ENCODE results near the gene SUSD6.
A peak's percentile ranks its signal among the peaks of the same experiment; 100 is the strongest.

Gene SUSD6

DNA sequence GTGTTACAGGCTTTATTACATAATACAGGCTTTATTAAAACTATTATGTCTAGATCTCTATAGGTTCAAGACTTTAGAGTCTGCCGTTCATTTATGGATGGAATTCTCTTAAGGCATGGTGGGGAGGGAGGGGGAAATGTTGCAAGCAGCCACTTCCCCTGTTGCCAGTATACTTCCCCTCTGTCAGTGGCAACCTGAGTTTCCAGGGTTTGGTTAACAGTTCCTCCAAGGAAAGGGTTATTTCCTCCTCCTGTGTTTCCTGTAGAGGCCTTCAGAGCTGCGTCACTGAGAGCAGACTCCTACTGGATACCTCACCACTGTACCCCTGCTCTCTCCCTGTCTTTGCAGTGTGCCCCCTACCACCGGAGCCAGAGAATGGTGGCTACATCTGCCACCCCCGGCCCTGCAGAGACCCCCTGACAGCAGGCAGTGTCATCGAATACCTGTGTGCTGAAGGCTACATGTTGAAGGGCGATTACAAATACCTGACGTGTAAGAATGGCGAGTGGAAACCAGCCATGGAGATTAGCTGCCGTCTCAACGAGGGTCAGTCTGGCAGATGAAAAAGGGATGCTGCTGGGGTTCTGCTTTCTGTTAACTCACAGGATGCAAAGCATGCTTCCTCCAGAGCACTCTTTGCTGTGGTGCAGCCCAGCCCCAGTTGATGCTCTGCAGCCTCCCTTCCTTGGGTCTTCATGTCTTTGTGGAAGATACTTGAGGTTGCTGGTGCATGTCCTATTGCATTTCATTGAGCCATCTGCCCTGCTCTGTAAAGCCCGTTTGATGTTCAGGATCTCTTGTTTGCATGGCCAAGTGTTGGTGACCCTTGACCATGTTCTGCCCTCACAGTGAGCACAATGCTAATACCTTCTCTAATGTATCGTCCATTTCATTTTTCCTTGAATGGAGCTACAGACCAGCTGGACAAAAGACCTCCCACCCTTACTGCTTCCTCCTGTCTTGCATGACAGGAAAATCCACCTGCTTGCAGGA lies 91.9 kb downstream of the SUSD6 start:
- Mint-ChIP-seq H3K4me1 (ENCODE audit: low read depth) (peaks cover 63% of the 10 kb centered on the region), H3K27ac (peak overlapping the region; percentile 45), H3K27me3 (no peaks in the 10 kb centered on the region), H3K9me3 (no peaks in the 10 kb centered on the region), H3K36me3 (ENCODE audit: low read depth) (peaks cover 39% of the 10 kb centered on the region), H3K4me3 (peak overlapping the region; percentile 7)

- H3K4me1 Mint-ChIP-seq (ENCODE audit: low read depth) = peaks cover 53% of the 10 kb centered on the region
- H3K9me3 Mint-ChIP-seq = no peaks in the 10 kb centered on the region
- H3K27ac Mint-ChIP-seq = peak overlapping the region; percentile 11
- peaks cover 43% of the 10 kb centered on the region for H3K36me3 Mint-ChIP-seq (ENCODE audit: low read depth)
- no peak overlapping the region for H3K4me3 Mint-ChIP-seq
- no peaks in the 10 kb centered on the region for H3K27me3 Mint-ChIP-seq
Observed at GRCh38 chr14:69704319-69704718, 92.9 kb downstream of the SUSD6 start.

GRCh38 chr14:69705706-69706105 lies 94.3 kb downstream of the SUSD6 start:
- Mint-ChIP-seq H3K36me3 (ENCODE audit: low read depth) (peaks cover 52% of the 10 kb centered on the region), H3K27ac (peak overlapping the region; percentile 41), H3K27me3 (no peaks in the 10 kb centered on the region), H3K4me3 (no peak overlapping the region), H3K4me1 (ENCODE audit: low read depth) (peaks cover 40% of the 10 kb centered on the region), H3K9me3 (no peaks in the 10 kb centered on the region)

GRCh38 chr14:69708049-69708448 lies 96.7 kb downstream of the SUSD6 start:
- Mint-ChIP-seq H3K4me3 (no peak overlapping the region), H3K27me3 (no peaks in the 10 kb centered on the region), H3K36me3 (ENCODE audit: low read depth) (peaks cover 65% of the 10 kb centered on the region), H3K27ac (no peak overlapping the region), H3K9me3 (no peaks in the 10 kb centered on the region), H3K4me1 (ENCODE audit: low read depth) (peaks cover 29% of the 10 kb centered on the region)

GRCh38 chr14:69708586-69709560 lies 97.5 kb downstream of the SUSD6 start:
- H3K27me3 Mint-ChIP-seq = no peaks in the 10 kb centered on the region
- peaks cover 28% of the 10 kb centered on the region for H3K4me1 Mint-ChIP-seq (ENCODE audit: low read depth)
- peaks cover 66% of the 10 kb centered on the region for H3K36me3 Mint-ChIP-seq (ENCODE audit: low read depth)
- H3K9me3 Mint-ChIP-seq = no peaks in the 10 kb centered on the region
- no peak overlapping the region for H3K4me3 Mint-ChIP-seq
- no peak overlapping the region for H3K27ac Mint-ChIP-seq

DNA sequence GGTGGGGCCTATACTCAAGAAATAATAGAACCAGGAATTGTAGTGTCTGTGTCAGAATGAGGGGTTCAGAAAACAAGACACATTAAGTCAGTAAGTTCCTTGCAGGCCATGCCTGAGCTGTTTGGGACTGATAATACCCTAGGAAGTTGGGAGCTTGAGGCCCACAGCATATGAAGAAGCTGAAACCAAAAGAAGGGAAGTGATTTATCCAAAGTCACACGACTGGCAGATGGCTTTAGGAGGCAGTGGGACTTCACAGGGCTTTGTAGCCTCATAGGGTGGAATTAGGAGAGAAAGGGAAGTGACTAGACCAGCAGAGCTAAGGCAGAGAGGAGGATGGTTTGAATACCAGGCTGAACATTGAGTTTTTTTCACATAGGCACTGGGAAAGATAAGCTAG lies 99.0 kb downstream of the SUSD6 start:
- Mint-ChIP-seq H3K36me3 (ENCODE audit: low read depth) (peaks cover 71% of the 10 kb centered on the region), H3K27me3 (no peaks in the 10 kb centered on the region), H3K9me3 (no peaks in the 10 kb centered on the region), H3K4me1 (ENCODE audit: low read depth) (peaks cover 32% of the 10 kb centered on the region), H3K4me3 (no peak overlapping the region), H3K27ac (no peak overlapping the region)

DNA sequence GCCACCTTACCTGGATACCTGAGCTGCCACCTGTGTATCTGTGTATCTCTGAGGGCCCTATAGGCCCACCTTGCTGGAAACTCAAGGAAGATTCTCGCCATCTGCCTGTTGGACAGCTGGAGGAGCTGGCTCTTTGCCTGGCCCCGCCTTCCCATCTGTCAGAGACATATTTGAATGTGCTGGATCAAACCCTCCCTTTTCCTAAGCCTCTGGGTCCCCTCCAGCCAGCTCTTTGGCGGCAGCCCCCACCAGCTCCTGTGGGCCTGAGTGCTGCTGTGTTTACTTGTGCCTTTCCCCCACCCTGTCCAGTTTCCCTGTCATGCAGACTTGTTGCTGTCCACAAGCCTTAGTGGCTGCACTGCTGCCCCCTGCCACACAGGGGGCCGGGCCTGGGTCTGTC lies 99.7 kb downstream of the SUSD6 start:
- Mint-ChIP-seq H3K27me3 (no peaks in the 10 kb centered on the region), H3K4me3 (no peak overlapping the region), H3K36me3 (ENCODE audit: low read depth) (peaks cover 68% of the 10 kb centered on the region), H3K27ac (no peak overlapping the region), H3K9me3 (no peaks in the 10 kb centered on the region), H3K4me1 (ENCODE audit: low read depth) (peaks cover 33% of the 10 kb centered on the region)

DNA sequence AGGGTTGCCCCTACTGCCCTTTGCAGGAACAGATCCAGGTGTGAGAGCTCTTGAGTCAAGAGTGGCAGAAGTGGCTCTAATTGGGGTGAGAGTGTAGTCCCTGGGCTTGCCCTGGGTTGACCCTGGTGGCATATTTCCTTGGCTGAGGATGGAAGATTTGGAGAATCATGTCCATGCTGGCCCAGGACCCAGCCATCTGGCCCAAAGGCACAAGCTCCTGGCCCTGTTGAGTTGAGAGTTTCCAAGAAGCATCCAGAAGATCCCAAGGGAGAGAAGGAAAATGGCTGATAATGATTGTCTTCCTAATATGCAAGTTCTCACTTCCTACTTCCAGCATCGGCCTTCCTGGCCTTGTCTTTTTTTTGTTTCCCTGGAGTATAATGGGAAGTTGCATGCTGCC lies 100.1 kb downstream of the SUSD6 start:
- peak overlapping the region; percentile 17 for H3K27ac Mint-ChIP-seq
- peaks cover 67% of the 10 kb centered on the region for H3K36me3 Mint-ChIP-seq (ENCODE audit: low read depth)
- peaks cover 37% of the 10 kb centered on the region for H3K4me1 Mint-ChIP-seq (ENCODE audit: low read depth)
- no peaks in the 10 kb centered on the region for H3K27me3 Mint-ChIP-seq
- H3K9me3 Mint-ChIP-seq = no peaks in the 10 kb centered on the region
- H3K4me3 Mint-ChIP-seq = no peak overlapping the region

DNA sequence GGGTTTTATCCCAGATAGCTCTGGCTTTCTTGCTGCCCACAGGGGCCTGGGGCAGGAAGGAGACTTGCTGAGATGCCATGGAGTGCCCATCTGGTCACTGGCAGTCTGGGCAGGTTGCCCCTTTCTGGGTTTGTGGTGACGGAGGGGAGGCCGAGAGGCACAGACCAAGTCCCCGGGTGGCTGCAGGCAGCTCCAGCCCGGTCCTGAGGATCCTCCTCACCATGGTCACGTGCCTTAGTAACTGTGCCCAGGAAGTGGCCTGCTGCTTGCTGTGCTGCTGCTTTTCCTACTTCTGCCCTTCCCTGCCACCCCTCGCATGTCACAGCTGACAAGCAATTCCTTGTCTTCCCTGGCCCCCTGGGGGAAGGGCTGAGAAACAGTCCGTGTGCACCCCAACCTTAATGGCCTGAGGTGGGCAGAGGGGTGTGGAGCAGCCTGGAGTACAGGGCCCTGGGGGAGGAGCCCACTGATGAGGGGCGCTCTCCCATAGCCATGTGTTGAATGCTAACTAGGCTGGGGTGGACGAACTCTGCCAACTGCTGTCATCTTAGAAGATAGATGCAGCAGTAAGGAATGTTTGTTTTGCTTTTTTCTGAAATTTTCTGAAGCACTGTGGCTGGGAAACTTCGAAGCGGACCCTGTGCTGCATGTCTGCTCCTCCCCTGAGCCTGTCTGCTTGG lies 100.6 kb downstream of the SUSD6 start:
- H3K27ac Mint-ChIP-seq = no peak overlapping the region
- peaks cover 42% of the 10 kb centered on the region for H3K4me1 Mint-ChIP-seq (ENCODE audit: low read depth)
- H3K4me3 Mint-ChIP-seq = no peak overlapping the region
- peaks cover 61% of the 10 kb centered on the region for H3K36me3 Mint-ChIP-seq (ENCODE audit: low read depth)
- H3K9me3 Mint-ChIP-seq = no peaks in the 10 kb centered on the region
- H3K27me3 Mint-ChIP-seq = no peaks in the 10 kb centered on the region

- Mint-ChIP-seq H3K9me3 (no peaks in the 10 kb centered on the region), H3K36me3 (ENCODE audit: low read depth) (peaks cover 57% of the 10 kb centered on the region), H3K27me3 (no peaks in the 10 kb centered on the region), H3K27ac (peak overlapping the region; percentile 54), H3K4me1 (ENCODE audit: low read depth) (peaks cover 45% of the 10 kb centered on the region), H3K4me3 (no peak overlapping the region)
Observed at GRCh38 chr14:69712599-69713088, 101.2 kb downstream of the SUSD6 start.

DNA sequence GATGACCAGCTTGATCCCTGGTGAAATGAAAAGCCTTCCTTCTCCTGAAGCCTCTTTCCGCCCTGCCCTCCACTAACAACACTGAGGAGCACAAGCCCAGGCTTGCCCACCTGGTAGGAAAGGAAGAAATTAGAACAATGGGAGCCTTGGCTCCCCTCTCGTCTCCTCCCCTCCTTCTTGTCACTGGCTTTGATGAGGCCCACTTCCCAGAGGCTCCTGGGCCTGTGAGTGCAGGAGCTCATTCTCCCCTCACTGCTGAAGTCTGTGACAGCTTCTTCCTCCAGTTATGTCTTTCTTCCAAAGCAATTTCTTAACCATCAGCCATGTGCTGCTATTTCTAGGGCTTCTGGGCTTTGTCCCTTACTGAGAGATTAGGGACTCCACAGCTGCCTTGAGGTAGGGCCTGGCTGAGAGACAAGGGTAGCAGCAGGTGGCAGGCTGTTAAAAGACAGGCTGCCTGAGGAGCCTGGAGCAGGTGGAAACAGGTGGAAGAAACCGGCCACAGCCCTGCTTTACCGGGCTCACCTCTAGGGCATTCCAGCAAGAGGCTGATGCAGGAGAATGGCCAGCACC lies 101.9 kb downstream of the SUSD6 start:
- Mint-ChIP-seq H3K9me3 (no peaks in the 10 kb centered on the region), H3K27ac (peak overlapping the region; percentile 31), H3K4me3 (no peak overlapping the region), H3K36me3 (ENCODE audit: low read depth) (peaks cover 57% of the 10 kb centered on the region), H3K27me3 (no peaks in the 10 kb centered on the region), H3K4me1 (ENCODE audit: low read depth) (peaks cover 45% of the 10 kb centered on the region)

GRCh38 chr14:69713993-69714679 lies 102.7 kb downstream of the SUSD6 start:
- Mint-ChIP-seq H3K27ac (no peak overlapping the region), H3K27me3 (no peaks in the 10 kb centered on the region), H3K36me3 (ENCODE audit: low read depth) (peaks cover 55% of the 10 kb centered on the region), H3K9me3 (no peaks in the 10 kb centered on the region), H3K4me3 (no peak overlapping the region), H3K4me1 (ENCODE audit: low read depth) (peaks cover 45% of the 10 kb centered on the region)

- Mint-ChIP-seq H3K36me3 (ENCODE audit: low read depth) (peaks cover 37% of the 10 kb centered on the region), H3K9me3 (no peaks in the 10 kb centered on the region), H3K27ac (peak overlapping the region; percentile 78), H3K4me3 (peak overlapping the region; percentile 39), H3K27me3 (no peaks in the 10 kb centered on the region), H3K4me1 (ENCODE audit: low read depth) (peaks cover 45% of the 10 kb centered on the region)
Observed at GRCh38 chr14:69715725-69716477, 104.5 kb downstream of the SUSD6 start.

All from stimulated activated naive CD8-positive, alpha-beta T cell treated with anti-CD3 and anti-CD28 coated beads, Interleukin-15, Interleukin-2, amounts not matched to agents 100 ng/mL and 50 ng/mL, for 24 hours (primary cell).